Measurements from ENCODE around the gene TMEM39A.

The TMEM39A gene

DNA sequence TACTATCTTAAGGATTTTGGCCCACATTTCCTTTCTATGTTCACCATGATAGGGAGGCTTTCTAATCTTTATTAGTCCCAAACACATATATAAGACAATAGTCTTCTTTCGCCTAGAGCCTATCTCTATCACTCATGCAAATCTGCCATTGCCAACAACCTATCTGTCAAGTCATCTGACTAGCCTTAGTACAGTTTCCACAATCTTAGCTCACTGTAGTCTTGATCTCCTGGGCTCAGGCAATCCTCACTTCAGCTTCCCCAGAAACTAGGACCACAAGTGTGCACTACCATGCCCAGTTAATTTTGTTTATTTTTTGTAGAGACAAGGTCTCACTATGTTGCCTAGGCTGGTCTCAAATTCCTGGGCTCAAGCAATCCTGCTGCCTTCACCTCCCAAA, 6.9 kb downstream of the TMEM39A start:
- TF ChIP-seq, protein P1, sequence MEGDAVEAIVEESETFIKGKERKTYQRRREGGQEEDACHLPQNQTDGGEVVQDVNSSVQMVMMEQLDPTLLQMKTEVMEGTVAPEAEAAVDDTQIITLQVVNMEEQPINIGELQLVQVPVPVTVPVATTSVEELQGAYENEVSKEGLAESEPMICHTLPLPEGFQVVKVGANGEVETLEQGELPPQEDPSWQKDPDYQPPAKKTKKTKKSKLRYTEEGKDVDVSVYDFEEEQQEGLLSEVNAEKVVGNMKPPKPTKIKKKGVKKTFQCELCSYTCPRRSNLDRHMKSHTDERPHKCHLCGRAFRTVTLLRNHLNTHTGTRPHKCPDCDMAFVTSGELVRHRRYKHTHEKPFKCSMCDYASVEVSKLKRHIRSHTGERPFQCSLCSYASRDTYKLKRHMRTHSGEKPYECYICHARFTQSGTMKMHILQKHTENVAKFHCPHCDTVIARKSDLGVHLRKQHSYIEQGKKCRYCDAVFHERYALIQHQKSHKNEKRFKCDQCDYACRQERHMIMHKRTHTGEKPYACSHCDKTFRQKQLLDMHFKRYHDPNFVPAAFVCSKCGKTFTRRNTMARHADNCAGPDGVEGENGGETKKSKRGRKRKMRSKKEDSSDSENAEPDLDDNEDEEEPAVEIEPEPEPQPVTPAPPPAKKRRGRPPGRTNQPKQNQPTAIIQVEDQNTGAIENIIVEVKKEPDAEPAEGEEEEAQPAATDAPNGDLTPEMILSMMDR (IDR thresholded peaks at IDR 0.05; ENCODE audit: control insufficient read depth, extremely low read depth, insufficient read depth) = no peak
- no peak for DNase-seq (ENCODE audit: low read depth)
- no peak overlapping the region for H3K4me3 ChIP-seq (ENCODE audit: low read depth, low read length)

DNA sequence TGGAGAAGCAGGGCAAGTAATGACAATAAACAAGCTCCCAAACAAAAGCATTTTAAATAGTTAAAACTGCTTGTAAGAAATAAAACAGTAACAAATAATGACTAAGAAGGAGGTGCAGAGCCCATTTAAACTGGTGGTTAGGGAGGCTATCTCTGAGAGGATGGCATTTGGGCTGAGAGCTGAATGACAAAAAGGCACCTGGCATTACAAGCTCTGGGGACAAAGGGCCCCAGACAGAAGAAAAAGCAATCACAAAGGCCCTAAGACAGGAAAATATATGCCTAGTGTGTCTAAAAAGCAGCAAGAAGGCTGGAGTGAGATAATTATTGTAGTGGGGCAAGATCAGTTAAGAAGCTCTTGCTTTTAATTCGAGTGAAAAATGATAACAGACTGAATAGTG, 9.6 kb downstream of the TMEM39A start:
- no peak for DNase-seq (ENCODE audit: low read depth)
- H3K4me3 ChIP-seq (ENCODE audit: low read depth, low read length) = no peak overlapping the region
- TF ChIP-seq, protein P1 (IDR thresholded peaks at IDR 0.05; ENCODE audit: control insufficient read depth, extremely low read depth, insufficient read depth) = no peak

DNA sequence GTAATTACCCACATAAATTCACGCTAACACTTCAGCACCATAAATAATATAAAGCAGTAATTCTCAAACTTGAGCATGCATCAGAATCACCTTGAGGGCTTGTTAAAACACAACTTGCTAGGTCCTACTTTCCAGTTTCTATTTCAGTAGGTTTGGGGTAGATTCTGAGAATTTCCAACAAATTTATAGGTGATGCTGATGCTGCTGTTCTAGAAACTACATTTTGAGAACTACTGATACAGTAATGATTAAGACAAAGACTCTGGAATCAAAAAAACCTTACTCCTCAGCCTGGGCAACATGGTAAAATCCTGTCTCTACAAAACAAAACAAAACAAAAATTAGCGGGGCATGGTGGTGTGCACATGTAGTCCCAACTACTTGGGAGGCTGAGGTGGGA, 18.8 kb downstream of the TMEM39A start:
- TF ChIP-seq, protein P1 (IDR thresholded peaks at IDR 0.05; ENCODE audit: control insufficient read depth, extremely low read depth, insufficient read depth) = no peak
- no peak for DNase-seq (ENCODE audit: low read depth)
- no peak overlapping the region for H3K4me3 ChIP-seq (ENCODE audit: low read depth, low read length)

DNA sequence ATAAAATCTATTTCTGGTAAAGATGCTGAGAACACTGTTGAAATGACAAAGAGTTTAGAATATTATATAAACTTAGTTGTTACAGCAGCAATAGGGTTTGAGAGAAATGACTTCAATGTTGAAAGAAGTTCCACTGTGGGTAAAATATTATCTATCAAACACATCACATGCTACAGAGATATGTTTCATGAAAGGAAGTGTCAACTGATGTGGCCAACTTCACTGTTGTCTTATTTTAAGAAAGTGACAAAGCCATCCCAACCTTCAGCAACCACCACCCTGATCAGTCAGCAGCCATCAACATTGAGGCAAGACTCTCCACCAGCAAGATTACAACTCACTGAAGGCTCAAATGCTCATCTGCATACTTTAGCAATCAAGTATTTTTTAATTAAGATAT, 20.2 kb downstream of the TMEM39A start:
- H3K4me3 ChIP-seq (ENCODE audit: low read depth, low read length) = no peak overlapping the region
- TF ChIP-seq, protein P1 (IDR thresholded peaks at IDR 0.05; ENCODE audit: control insufficient read depth, extremely low read depth, insufficient read depth) = no peak
- no peak for DNase-seq (ENCODE audit: low read depth)

DNA sequence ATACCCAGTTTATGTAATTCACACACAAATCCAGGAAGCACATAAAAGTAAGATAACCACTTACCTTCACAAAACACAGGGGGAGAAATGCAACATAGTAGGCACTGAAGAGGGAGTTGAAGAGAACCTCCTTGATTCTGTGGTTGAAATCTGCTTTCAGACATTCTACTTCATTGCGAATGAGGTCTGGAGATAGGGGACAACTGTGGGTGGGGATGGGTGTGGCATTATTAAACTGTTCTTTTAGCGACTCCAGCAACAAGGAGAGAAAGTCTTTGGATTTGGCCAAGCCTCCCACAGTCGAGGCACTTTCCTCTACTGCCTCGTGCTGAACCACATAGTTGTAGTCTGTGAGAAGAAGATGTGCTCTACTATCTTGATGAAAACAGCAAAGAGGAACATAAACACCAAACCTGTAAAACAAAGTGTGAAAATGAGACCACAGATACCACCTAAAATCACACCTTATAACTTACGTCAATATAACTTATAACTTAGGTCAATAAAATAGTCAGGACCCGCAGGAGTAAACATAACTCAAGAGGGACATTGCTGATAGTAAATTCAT, 25.6 kb downstream of the TMEM39A start:
- H3K4me3 ChIP-seq (ENCODE audit: low read depth, low read length) = no peak overlapping the region
- TF ChIP-seq, protein P1 (IDR thresholded peaks at IDR 0.05; ENCODE audit: control insufficient read depth, extremely low read depth, insufficient read depth) = no peak
- no peak for DNase-seq (ENCODE audit: low read depth)

DNA sequence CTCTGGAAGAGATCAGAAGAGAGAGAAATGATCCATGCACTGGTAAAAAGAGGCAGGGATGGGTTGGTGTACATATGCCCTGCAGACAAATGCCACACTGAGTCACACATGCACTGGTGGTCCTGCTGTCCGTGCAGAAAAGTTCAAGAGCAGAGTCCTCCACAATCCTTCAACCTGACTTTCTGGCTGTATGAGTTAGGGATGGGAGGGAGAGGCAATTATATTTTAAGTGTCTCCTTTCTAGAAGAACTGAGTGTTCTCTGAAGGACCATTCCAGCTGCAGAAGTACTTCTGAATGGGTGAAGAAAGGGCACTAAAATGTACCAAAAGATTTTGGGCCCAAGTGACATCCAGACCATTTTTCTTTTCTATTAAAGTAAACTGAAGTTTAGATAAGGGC, 26.4 kb downstream of the TMEM39A start:
- no peak for DNase-seq (ENCODE audit: low read depth)
- TF ChIP-seq, protein P1 (IDR thresholded peaks at IDR 0.05; ENCODE audit: control insufficient read depth, extremely low read depth, insufficient read depth) = no peak
- H3K4me3 ChIP-seq (ENCODE audit: low read depth, low read length) = no peak overlapping the region

DNA sequence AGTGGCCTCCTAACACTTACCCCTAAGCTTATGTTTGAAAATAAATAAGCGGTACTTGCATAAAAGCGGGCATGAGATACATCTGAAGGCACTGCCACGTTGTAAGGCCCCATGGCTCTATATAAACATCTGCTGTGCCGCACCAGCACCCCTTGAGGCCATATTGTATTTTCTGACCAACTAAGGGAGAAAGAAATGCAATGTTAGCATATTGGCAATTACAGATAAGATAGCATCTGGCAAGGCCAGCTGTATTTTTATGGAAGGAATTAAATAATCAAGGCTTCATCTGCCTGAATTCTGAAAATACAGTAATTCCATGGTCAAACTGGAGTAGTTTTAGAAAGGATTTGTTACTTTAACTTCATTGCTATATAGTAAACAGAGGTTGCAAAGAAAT, 28.7 kb downstream of the TMEM39A start:
- TF ChIP-seq, protein P1 (IDR thresholded peaks at IDR 0.05; ENCODE audit: control insufficient read depth, extremely low read depth, insufficient read depth) = no peak
- no peak for DNase-seq (ENCODE audit: low read depth)
- H3K4me3 ChIP-seq (ENCODE audit: low read depth, low read length) = no peak overlapping the region
